Activated CD8-positive, alpha-beta memory T cell treated with anti-CD3 and anti-CD28 coated beads for 1 hour (primary cell): ENCODE data around the gene NR2E3.

Experiments
- DNase-seq, 2 donors: peaks; one replicate each; pipeline ENCODE4 v3.0.0-alpha.2; 2020; ENCODE audit warnings: low read depth in 1 of 2; ENCODE audit errors: extremely low read depth in 1 of 2

NR2E3 gene

GRCh38 chr15:71790081-71790480, 20.3 kb upstream of the NR2E3 start:
- DNase-seq = no peak

GRCh38 chr15:71791975-71792374, 18.4 kb upstream of the NR2E3 start:
- no peak for DNase-seq

GRCh38 chr15:71792521-71792920, 17.8 kb upstream of the NR2E3 start:
- DNase-seq = no peak

- no peak for DNase-seq
These were observed 11.7 kb upstream of the NR2E3 start for GRCh38 chr15:71798641-71799040.

GRCh38 chr15:71800190-71800589, 10.2 kb upstream of the NR2E3 start:
- DNase-seq = no peak

- no peak for DNase-seq
These were observed 9.3 kb upstream of the NR2E3 start for GRCh38 chr15:71800835-71801745.

GRCh38 chr15:71801935-71802655, 8.3 kb upstream of the NR2E3 start:
- DNase-seq = no peak

- no peak for DNase-seq
These were observed 7.6 kb upstream of the NR2E3 start for GRCh38 chr15:71802770-71803169.

GRCh38 chr15:71804226-71804625, 6.1 kb upstream of the NR2E3 start:
- DNase-seq = no peak

- no peak for DNase-seq
These were observed 5.5 kb upstream of the NR2E3 start for GRCh38 chr15:71804695-71805470.

GRCh38 chr15:71806452-71806931, 3.9 kb upstream of the NR2E3 start:
- no peak for DNase-seq

GRCh38 chr15:71807125-71807629, 3.2 kb upstream of the NR2E3 start:
- no peak for DNase-seq

GRCh38 chr15:71807691-71808091, 2.7 kb upstream of the NR2E3 start:
- DNase-seq = no peak

- DNase-seq = no peak
These were observed 1.9 kb upstream of the NR2E3 start for GRCh38 chr15:71808311-71809020.

- no peak for DNase-seq
These were observed 1.0 kb upstream of the NR2E3 start for GRCh38 chr15:71809346-71809745.

GRCh38 chr15:71811036-71811736, 832 bp downstream of the NR2E3 start:
- no peak for DNase-seq

GRCh38 chr15:71811752-71812735, 1.7 kb downstream of the NR2E3 start:
- DNase-seq = no peak

- no peak for DNase-seq
These were observed 2.8 kb downstream of the NR2E3 start for GRCh38 chr15:71812966-71813722.
